GM19438 (cell line): ENCODE data around the gene ABCB11.
"Not testable (repeated sequence)": the region's sequence is repeated elsewhere in the genome, so short reads cannot be mapped to it uniquely, and the experiment has no call there.

Source experiments
- ATAC-seq: cut with Tn5 transposase; IDR thresholded peaks from one replicate; pipeline ENCODE4 v1.9.1; 2021; ENCODE audit warnings: low read depth; ENCODE audit not compliant: unreplicated experiment

The ABCB11 gene

DNA sequence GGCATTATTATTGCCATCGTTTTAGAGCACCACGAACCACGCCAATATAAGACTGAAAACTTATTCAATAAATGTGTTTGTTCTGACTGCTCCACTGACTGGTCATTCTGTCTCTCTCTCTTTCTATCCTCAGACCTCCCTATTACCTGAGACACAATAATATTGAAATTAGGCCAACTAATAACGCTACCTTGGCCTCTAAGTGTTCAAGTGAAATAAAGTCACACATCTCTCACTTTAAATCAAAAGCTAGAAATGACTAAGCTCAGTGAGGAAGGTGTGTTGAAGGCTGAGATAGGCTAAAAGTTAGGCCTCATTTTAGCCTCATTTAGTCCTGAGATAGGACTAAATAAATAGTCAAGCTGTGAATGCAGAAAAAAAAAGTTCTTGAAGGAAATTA, 91.2 kb downstream of the ABCB11 start:
- ATAC-seq, result no peak

DNA sequence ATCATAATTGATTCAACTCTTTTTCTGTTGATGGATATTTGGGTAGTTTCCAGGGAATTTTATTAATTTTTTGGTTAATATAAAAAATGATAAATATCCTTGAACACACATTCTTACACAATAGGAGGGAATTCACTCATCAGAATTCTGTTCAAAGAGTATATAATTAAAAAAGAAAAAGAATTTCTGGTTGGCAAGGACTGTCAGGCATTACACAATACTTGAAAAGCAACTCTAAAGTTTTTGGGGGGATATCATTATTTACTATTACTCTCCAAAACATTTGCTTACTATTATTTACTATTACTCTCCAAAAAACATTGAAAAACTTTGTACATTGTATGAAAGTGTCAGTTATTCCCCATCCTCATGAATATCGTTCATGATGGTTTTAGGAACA, 92.1 kb downstream of the ABCB11 start:
- ATAC-seq, result no peak

DNA sequence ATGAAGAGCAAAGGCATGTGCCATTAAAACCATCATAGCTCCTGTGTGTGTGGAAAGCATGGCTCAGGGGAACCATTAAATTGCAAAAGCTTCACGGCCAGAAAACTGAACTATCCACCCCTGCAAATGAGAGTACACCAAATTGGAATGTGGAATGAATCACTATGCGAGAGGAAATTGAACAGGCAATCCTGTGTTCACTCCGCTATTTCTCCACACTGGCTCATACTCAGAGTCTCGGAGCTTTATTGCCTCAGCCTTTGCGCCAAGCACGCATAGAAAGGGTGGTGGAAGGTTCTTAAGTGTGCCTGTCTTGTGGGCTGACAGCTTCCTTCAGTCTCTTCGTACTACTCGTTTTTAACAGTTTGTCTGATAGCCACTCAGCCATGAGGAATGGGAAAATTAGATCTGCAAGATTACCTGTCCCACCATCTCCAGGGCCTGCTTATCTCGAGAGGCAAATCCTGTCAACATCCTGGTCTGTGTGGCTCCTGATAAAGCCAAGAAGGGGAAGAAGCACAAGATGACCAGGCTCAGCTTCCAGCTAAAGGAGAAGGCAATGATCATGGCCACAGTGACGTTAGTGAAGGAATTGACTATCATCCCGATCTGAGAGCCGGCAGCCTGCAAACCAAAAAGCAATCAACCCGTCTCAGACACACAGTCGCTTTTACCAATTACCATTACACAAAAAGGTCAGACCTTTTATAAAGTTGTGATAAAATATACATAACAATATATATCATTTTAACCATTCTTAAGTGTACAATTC, 95.1 kb downstream of the ABCB11 start:
- ATAC-seq, result no peak

DNA sequence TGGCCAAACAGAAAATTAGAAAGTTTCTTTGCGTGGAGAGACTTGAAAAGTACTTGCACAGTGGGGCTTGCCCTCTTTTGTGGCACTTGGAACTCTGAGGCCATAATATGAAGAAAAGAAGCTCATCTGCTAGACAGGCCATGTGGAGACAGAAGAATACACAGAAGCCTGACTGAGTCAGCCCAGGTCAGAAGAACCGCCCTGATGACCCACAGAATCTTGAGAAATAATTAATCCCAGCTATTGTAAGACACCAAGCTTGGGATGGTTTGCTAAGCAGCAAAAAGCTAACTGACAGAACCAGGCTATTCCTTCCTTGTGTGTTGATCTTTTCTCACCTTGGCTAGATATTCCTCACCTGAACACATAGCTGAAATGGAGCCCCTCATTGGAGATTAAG, 96.3 kb downstream of the ABCB11 start:
- no peak for ATAC-seq

- not testable (repeated sequence) for ATAC-seq
Measured at GRCh38 chr2:168932174-168932573, 99.0 kb downstream of the ABCB11 start.

- no peak for ATAC-seq
Measured at GRCh38 chr2:168930242-168930641, 100.9 kb downstream of the ABCB11 start.

- ATAC-seq, result no peak
Measured at GRCh38 chr2:168929031-168929430, 102.1 kb downstream of the ABCB11 start.

DNA sequence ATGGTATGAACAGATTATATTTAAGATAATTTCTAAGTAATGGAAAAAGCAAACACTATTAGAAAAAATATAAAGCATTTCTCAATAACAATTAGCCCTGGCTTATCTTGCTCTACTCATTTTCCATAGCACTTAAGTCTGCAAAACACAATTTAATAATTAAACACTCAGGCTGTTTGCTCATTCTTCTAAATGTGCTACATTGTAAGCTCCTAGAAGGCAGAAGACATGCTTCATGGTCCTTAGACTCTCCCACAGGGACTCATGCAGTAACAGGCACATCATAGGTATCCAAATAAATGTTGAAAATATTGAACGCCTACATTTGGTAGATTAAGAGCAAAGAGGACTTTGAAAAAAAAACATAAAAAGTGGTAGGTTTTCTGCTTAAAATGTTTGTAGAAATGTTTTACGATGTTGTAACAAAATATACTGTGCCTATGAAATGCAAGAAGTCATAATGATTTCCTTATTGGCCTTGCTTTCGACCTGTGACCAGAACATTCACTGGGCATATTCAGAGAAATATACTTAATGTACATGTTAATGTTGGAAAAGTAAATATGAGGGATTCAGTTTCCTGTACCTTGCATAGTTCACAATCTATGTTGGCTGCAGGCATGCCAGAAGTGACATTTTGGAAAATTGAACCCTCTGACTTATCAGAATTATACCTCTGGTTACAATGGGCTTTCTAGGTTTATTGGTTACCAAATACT, 102.9 kb downstream of the ABCB11 start:
- ATAC-seq, result no peak

DNA sequence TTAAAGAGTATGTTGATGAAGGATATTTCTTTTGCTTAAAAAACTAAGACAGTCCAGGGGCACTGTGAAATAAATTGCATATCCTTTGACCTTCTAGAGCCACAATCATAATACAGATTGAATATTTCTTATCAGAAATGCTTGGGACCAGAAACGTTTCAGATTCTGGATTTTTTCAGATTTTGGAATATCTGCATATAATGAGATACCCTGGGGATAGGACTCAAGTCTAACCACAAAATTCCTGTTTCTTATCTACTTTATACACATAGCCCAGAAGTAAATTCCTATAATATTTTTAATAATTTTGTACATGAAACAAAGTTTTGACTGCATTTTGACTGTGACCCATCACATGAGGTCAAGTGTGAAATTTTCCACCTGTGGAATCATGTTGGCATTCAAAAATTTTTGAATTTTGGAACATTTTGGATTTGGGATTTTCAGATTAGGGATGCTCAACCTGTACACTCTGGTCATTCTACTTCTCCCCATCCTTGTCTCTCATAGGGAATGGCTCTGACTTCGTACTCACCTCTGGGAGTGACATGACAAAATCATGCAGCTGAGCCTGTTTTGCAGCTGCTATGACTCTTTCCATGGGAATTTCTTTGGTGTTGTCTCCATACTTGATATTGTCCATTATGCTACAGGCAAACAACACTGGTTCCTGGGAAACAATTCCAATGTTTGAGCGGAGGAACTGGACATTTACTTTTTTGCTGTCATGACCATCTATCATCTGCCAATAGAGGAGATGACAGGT, 104.3 kb downstream of the ABCB11 start:
- ATAC-seq, result no peak

DNA sequence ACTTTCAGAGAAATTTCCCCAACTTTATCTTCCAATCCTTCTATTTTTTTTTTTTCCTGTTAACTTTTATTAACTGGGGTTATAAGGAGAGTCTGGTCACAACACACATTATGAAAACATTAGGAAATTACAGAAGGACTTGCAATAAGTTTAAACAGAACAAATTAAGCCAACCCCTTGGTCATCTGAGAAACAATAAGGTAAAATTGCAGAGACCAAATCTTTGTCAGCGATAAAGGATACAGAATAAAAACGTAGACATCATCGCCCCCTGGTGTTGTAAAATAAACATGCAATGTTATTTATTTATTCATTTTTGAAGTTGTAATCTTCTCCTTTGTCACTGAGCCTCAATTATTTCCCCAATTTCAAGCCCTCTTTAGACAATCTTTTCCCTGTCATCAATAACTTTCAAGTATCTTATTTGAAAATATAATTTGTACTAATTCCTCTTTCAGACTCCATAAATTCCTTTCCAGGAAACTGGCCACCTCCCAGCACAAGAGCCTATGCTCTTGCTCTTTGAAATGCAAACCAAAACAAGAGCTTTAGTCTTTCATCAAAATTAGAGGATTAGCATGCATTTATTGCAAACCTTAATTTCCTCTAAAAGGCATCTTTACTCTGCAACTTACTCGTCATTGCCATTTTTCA, 110.5 kb downstream of the ABCB11 start:
- no peak for ATAC-seq

DNA sequence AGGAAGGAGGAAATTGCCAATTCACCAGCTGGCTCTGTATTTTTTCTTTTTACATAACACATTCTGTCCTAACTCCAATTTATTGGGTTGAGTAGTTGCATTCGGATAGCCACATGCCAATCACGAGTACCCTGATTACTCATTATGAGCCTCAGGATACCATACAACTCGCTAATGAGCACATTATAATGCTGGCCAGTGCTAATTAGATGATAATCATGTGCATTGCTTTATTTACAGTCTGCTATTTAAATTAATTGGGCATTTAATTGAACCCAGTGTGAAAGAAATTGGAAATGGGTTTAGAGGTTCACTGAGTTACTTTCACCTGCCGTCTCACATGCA, 114.8 kb downstream of the ABCB11 start:
- no peak for ATAC-seq

DNA sequence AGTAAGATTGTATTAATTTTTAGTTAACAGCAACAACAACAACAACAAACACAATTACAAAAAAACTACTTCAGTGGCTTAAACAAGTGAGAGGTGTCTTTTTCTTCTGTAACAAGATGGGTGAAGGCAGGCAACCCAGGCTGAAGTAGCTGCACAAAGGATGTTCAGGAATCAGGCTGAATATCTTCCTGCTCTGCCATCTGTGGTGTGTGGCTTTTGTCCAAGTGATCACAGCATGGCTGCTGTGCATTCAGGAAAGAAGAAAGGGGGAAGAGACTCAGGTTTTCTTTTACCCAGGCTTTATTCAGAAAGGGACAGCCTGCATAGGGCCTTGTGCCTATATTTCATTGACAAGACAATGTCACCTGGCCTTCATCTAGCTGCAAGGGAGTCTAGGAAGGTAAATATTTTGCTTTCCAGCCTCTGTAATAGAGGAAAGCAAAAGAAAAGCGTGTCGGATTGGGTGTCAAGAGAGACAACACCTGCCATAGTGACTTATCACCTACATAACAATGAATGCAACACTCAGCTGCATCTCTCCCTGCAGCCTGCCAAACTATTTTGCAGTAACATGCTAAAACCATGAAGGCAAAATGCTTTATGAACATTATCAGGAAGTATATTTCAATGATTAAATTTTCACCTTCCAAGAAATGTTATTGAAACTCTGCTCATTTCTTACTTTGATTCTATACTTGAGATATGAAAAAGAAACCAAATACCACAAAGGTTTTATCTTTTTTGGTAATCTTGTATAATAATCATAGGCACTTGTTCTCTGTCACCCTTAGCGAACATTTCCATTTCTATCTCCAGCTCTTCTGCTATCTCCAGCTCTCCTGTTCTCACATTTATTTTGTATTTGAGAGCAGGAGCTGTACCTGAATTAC, 115.4 kb downstream of the ABCB11 start:
- ATAC-seq, result no peak

GRCh38 chr2:168913495-168913894, 117.6 kb downstream of the ABCB11 start:
- no peak for ATAC-seq

DNA sequence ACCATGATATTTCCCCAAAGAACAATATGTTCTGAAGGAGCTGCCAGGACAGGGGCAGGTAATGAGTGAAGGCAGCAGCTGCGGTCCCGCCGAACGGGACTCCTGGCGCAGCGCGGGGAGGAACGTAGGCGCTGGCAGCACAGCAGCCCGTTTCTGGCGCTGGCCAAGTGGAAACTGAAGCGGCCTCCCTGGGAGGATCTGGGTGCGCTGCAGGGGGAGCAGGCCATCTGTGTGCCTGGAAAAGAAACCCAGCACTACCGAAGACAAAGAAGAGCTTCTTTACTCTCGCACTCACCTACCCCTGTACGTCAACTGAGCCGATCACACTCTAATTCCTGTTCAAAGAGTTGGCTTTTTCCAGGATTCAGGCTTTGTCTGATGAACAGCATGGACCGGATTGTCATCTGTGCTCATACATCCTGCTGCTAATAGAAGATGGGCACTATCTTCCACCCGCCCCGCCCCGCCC, 118.2 kb downstream of the ABCB11 start:
- no peak for ATAC-seq

- ATAC-seq, result no peak
Measured at GRCh38 chr2:168912466-168912865, 118.7 kb downstream of the ABCB11 start.

DNA sequence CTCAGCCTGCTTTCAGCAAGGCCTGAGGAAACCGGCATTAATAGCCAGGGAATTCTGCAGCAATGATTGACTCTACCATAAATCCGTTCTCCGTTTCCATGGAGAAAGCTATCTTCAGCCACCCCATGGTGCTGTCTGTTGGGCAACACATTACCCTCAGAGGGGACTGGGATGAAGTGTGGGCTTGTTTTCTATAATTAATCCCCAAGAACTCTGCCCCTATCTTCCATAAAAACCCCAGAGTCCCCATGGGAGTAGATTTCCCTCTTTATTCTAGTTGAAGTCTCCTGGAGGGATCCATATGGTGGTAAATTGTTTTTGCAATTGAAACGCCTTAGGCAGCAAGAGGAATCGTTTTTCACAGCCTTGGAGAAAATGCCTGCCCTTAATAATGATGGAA, 120.8 kb downstream of the ABCB11 start:
- ATAC-seq, result no peak

DNA sequence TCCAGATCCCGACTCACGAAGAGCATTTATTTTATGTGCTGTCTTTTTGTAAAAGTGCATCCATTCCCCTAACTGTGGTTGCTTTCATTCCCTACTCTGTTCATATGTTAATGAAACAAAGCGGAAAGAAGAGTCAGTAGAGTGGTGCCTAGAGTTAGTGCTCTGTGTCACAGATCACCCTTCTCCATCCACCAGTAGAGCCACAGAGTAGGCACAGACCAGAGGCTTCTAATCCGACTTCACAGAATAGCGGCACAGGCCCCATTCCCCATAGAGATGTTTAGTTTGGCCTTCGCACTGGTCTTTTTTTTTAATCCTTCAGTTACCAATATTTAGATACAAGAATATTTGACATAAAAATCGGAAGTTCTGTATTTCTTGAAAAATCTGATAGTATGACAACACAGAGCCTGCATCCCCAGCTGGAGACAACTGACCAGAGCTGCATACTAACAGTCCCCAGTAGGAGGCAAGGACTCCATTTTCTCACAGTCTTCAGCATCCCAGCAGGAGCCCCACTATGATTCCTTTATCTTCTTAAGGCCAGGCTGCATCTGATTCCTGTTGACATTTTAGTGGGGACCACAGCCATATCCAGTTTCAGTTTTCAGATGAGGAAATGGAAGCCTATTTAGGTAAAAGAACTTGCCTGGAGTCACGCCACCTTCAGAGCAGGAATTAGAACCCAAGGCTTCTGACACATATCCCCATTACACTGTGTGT, 123.0 kb downstream of the ABCB11 start:
- no peak for ATAC-seq

- no peak for ATAC-seq
Measured at GRCh38 chr2:168904358-168904757, 126.8 kb downstream of the ABCB11 start.

- ATAC-seq, result no peak
Measured at GRCh38 chr2:168903888-168904287, 127.2 kb downstream of the ABCB11 start.
